DND-41 (cell line): ENCODE results near the gene PLVAP.
A peak's percentile ranks its signal among the peaks of the same experiment; 100 is the strongest.

Experiments
- ATAC-seq: fragments of 200-7000 bp; cut with Tn5 transposase; 3 replicates; pipeline ENCODE4 v1.9.1; 2021; ENCODE audit warnings: low read depth; ENCODE audit not compliant: insufficient read depth
- DNase-seq: peaks from one replicate; pipeline ENCODE4 v3.0.0-alpha.2; 2020
- H2AFZ ChIP-seq: 2 replicates; pipeline ENCODE4 v1.6.0; 2012; ENCODE audit warnings: low read depth, low read length
- H3K27ac ChIP-seq: 2 replicates; pipeline ENCODE4 v1.5.1; 2012; ENCODE audit warnings: low read length, inconsistent platforms
- H3K27me3 ChIP-seq: fragments of 200-600 bp; sonication (generic); 2 replicates; pipeline ENCODE4 v1.6.0; 2012; ENCODE audit warnings: low read length, mild to moderate bottlenecking, inconsistent platforms; ENCODE audit not compliant: insufficient read depth, poor library complexity
- H3K36me3 ChIP-seq: 2 replicates; pipeline ENCODE4 v1.5.1; 2012; ENCODE audit warnings: low read length, inconsistent platforms; ENCODE audit not compliant: insufficient read depth
- H3K4me1 ChIP-seq: 2 replicates; pipeline ENCODE4 v1.5.1; 2012; ENCODE audit warnings: mild to moderate bottlenecking, low read length; ENCODE audit not compliant: insufficient read depth
- H3K4me2 ChIP-seq: 2 replicates; pipeline ENCODE4 v1.6.0; 2012; ENCODE audit warnings: mild to moderate bottlenecking, moderate library complexity, low read length, inconsistent platforms; ENCODE audit not compliant: insufficient read depth
- H3K4me3 ChIP-seq, 2 experiments: fragments of 200-600 bp in 1 of 2; shearing (Covaris generic) in 1 of 2; 2 replicates each; pipeline ENCODE4 v1.5.1; 2012 to 2016; ENCODE audit warnings: inconsistent platforms in 2 of 2, low read length in 2 of 2, mild to moderate bottlenecking in 2 of 2, low read depth in 1 of 2, moderate library complexity in 1 of 2
- H3K79me2 ChIP-seq: 2 replicates; pipeline ENCODE4 v1.6.0; 2012; ENCODE audit warnings: low read length, inconsistent platforms; ENCODE audit not compliant: insufficient read depth
- H3K9ac ChIP-seq: 2 replicates; pipeline ENCODE4 v1.6.0; 2012; ENCODE audit warnings: low read depth, mild to moderate bottlenecking, inconsistent platforms, low read length, moderate library complexity
- H3K9me3 ChIP-seq: 2 replicates; pipeline ENCODE4 v1.5.1; 2012; ENCODE audit warnings: low read length, moderate library complexity, mild to moderate bottlenecking, inconsistent platforms; ENCODE audit not compliant: insufficient read depth, severe bottlenecking
- H4K20me1 ChIP-seq: 2 replicates; pipeline ENCODE4 v1.6.0; 2012; ENCODE audit warnings: low read length; ENCODE audit not compliant: insufficient read depth
- EZH2 ChIP-seq: IDR thresholded peaks from 3 replicates; pipeline ENCODE4 v1.6.1; 2012; ENCODE audit warnings: borderline replicate concordance, low read depth, mild to moderate bottlenecking, moderate library complexity, low read length, inconsistent platforms; ENCODE audit not compliant: severe bottlenecking
- TF ChIP-seq, protein P1 (sequence below): IDR thresholded peaks from 2 replicates; pipeline ENCODE4 v1.5.1; 2012; ENCODE audit warnings: borderline replicate concordance, low read length, moderate library complexity, mild to moderate bottlenecking; ENCODE audit not compliant: poor library complexity, severe bottlenecking; ENCODE audit errors: extremely low read depth

PLVAP gene

DNA sequence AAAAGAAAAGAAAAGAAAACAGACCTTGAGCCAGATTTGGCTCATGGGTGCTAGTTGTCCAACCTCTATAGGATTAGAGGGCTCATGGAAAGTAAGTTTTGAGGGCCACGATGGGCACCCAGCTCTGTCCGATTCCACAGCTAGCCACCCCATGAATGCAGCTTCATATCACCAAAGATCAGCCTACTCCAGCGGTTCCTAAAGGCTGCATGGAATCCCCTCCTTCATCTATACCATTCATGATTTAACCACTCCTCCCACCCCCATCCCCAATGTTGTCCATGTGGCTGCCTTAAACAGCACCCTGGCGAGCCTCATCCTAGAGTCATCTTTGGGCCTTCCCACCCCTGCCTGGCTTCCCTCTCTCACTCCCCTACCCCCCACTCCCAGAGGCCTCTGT lies 44.8 kb upstream of the PLVAP start:
- Histone ChIP-seq H2AFZ (no peak overlapping the region), H3K4me1 (peaks cover 19% of the 10 kb centered on the region), H3K36me3 (peaks cover 14% of the 10 kb centered on the region), H4K20me1 (no peaks in the 10 kb centered on the region), H3K9ac (no peak overlapping the region), H3K4me3 (no peak overlapping the region), H3K27ac (no peak overlapping the region), H3K79me2 (peaks cover 15% of the 10 kb centered on the region), H3K4me2 (no peak overlapping the region), H3K9me3 (no peaks in the 10 kb centered on the region), H3K27me3 (no peaks in the 10 kb centered on the region)
- TF ChIP-seq, protein P1, sequence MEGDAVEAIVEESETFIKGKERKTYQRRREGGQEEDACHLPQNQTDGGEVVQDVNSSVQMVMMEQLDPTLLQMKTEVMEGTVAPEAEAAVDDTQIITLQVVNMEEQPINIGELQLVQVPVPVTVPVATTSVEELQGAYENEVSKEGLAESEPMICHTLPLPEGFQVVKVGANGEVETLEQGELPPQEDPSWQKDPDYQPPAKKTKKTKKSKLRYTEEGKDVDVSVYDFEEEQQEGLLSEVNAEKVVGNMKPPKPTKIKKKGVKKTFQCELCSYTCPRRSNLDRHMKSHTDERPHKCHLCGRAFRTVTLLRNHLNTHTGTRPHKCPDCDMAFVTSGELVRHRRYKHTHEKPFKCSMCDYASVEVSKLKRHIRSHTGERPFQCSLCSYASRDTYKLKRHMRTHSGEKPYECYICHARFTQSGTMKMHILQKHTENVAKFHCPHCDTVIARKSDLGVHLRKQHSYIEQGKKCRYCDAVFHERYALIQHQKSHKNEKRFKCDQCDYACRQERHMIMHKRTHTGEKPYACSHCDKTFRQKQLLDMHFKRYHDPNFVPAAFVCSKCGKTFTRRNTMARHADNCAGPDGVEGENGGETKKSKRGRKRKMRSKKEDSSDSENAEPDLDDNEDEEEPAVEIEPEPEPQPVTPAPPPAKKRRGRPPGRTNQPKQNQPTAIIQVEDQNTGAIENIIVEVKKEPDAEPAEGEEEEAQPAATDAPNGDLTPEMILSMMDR: no peak
- no peak for TF ChIP-seq EZH2
- no peak for ATAC-seq
- DNase-seq: no peak

DNA sequence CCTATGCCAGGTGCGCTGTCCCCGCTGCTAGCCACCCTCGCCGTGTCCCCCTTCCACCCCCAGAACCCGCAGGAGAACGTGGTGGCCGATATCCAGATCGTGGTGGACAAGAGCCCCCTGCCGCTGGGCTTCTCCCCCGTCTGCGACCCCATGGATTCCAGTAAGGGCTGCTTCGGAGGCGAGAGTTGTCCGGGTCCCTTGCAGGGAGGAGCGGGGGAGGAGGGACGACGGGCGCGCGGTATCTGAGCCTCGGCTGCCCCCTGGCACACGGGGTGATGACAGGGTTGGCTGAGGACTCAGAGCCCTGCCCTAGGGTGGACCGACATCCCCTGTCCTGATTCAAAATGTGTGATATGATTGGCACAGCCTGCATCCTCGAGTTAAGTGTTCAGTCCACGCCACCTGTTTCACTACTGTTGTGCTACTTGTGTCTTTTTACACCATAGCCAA lies 43.4 kb upstream of the PLVAP start:
- H3K4me1 ChIP-seq: peaks cover 19% of the 10 kb centered on the region
- TF ChIP-seq, protein P1: no peak
- no peak for TF ChIP-seq EZH2
- DNase-seq: peak; percentile 16
- ATAC-seq: no peak
- peak overlapping the region; percentile 91 for H3K4me2 ChIP-seq
- peak overlapping the region; percentile 83 for H2AFZ ChIP-seq
- H3K36me3 ChIP-seq: peaks cover 14% of the 10 kb centered on the region
- H3K27ac ChIP-seq: peak overlapping the region; percentile 60
- H3K9me3 ChIP-seq: no peaks in the 10 kb centered on the region
- no peaks in the 10 kb centered on the region for H3K27me3 ChIP-seq
- H4K20me1 ChIP-seq: no peaks in the 10 kb centered on the region
- peak overlapping the region; percentile 66 to 67; a peak in 3 of 4 replicates for H3K4me3 ChIP-seq
- peak overlapping the region; percentile 69 for H3K9ac ChIP-seq
- H3K79me2 ChIP-seq: peaks cover 15% of the 10 kb centered on the region

DNA sequence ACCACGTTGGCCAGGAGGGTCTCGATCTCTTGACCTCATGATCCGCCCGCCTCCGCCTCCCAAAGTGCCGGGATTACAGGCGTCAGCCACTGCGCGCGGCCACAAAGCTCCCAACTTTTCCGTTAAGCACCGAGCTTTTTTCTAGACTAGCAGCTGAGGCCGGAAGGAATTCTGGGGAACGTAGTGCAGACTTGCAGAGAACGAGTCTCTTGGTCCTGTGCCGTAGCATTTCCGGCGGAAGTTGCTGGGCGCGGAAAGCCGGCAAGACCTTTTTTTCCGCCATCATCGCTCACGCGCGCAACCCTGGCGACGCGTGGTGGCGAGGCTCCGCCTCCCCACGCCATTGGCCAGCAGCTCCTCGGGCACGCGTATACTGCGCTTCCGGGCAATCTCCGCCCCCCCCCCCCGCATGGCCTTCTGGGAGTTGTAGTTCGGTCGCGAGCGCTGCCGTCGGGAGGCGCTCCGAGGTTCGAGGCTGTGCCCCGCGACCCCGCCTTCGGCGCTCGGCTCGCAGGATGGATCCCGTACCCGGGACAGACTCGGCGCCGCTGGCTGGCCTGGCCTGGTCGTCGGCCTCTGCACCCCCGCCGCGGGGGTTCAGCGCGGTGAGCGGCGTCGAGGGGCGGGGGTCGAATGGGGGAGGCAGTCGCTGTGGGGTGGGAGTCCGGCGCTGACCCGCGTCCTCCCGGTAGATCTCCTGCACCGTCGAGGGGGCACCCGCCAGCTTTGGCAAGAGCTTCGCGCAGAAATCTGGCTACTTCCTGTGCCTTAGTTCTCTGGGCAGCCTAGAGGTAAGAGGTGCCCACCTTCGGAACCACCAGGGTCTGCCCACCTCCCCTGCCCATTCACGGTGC lies 42.7 kb upstream of the PLVAP start, which contains the start of gene MVB12A:
TSS of gene MVB12A (plus strand) at position 427 of the 854 bp plus-strand sequence. CDS start at position 516, 89 bp downstream.
- Histone ChIP-seq H4K20me1 (no peaks in the 10 kb centered on the region), H3K9ac (peak within 1 kb of the TSS; percentile 72), H3K27me3 (no peaks in the 10 kb centered on the region), H3K9me3 (no peaks in the 10 kb centered on the region), H3K36me3 (peaks cover 14% of the 10 kb centered on the region), H3K4me2 (peak within 1 kb of the TSS; percentile 91), H3K27ac (peak within 1 kb of the TSS; percentile 86), H3K79me2 (peaks cover 15% of the 10 kb centered on the region), H3K4me1 (peaks cover 19% of the 10 kb centered on the region), H3K4me3 (peak within 1 kb of the TSS; percentile 66 to 67), H2AFZ (peak within 1 kb of the TSS; percentile 83)
- no peak for TF ChIP-seq EZH2
- TF ChIP-seq, protein P1: no peak
- ATAC-seq (peak; percentile 91), DNase-seq (peak; percentile 98)
